Measurements from ENCODE around the gene ESCO1.
"Not testable (repeated sequence)": the region's sequence is repeated elsewhere in the genome, so short reads cannot be mapped to it uniquely, and the experiment has no call there.

ESCO1 gene

GRCh38 chr18:21600526-21601410 lies at the start of gene ESCO1:
TSS of gene ESCO1 (minus strand) at chr18:21600704. CDS start at chr18:21574843, 25,861 bp downstream.
- DNase-seq (ENCODE audit: low read depth): peak; percentile 88

GRCh38 chr18:21640375-21640774 lies 39.9 kb upstream of the ESCO1 start:
- DNase-seq (ENCODE audit: low read depth): not testable (repeated sequence)

- no peak for DNase-seq (ENCODE audit: low read depth)
Measured at GRCh38 chr18:21638822-21639221, 38.3 kb upstream of the ESCO1 start.

GRCh38 chr18:21636769-21637168 lies 36.3 kb upstream of the ESCO1 start:
- no peak for DNase-seq (ENCODE audit: low read depth)

- DNase-seq (ENCODE audit: low read depth): no peak
Measured at GRCh38 chr18:21634588-21635199, 34.2 kb upstream of the ESCO1 start.

GRCh38 chr18:21632393-21632792 lies 31.9 kb upstream of the ESCO1 start:
- DNase-seq (ENCODE audit: low read depth): no peak

- DNase-seq (ENCODE audit: low read depth): no peak
Measured at GRCh38 chr18:21629089-21629832, 28.8 kb upstream of the ESCO1 start.

GRCh38 chr18:21621640-21622039 lies 21.1 kb upstream of the ESCO1 start:
- not testable (repeated sequence) for DNase-seq (ENCODE audit: low read depth)

- DNase-seq (ENCODE audit: low read depth): peak; percentile 83
Measured at GRCh38 chr18:21612125-21613039, 11.9 kb upstream of the ESCO1 start, which contains the start of gene SNRPD1. TSS of gene SNRPD1 (plus strand) at chr18:21612314. CDS start at chr18:21612430, 116 bp downstream.

GRCh38 chr18:21611401-21612124 lies 11.1 kb upstream of the ESCO1 start:
- not testable (repeated sequence) for DNase-seq (ENCODE audit: low read depth)

- DNase-seq (ENCODE audit: low read depth): no peak
Measured at GRCh38 chr18:21605213-21605612, 4.7 kb upstream of the ESCO1 start.

GRCh38 chr18:21604671-21605070 lies 4.2 kb upstream of the ESCO1 start:
- no peak for DNase-seq (ENCODE audit: low read depth)

GRCh38 chr18:21602299-21602587 lies 1.7 kb upstream of the ESCO1 start:
- DNase-seq (ENCODE audit: low read depth): no peak

GRCh38 chr18:21599585-21600525 lies 649 bp downstream of the ESCO1 start:
- DNase-seq (ENCODE audit: low read depth): no peak

GRCh38 chr18:21598726-21599584 lies 1.5 kb downstream of the ESCO1 start:
- DNase-seq (ENCODE audit: low read depth): no peak

- no peak for DNase-seq (ENCODE audit: low read depth)
Measured at GRCh38 chr18:21597620-21598019, 2.9 kb downstream of the ESCO1 start.

GRCh38 chr18:21593540-21594257 lies 6.8 kb downstream of the ESCO1 start:
- no peak for DNase-seq (ENCODE audit: low read depth)

GRCh38 chr18:21592361-21592760 lies 8.1 kb downstream of the ESCO1 start:
- not testable (repeated sequence) for DNase-seq (ENCODE audit: low read depth)
